Measurements from ENCODE around the gene RHOH.
"Not testable (repeated sequence)": the region's sequence is repeated elsewhere in the genome, so short reads cannot be mapped to it uniquely, and the experiment has no call there.

Gene RHOH, protein sequence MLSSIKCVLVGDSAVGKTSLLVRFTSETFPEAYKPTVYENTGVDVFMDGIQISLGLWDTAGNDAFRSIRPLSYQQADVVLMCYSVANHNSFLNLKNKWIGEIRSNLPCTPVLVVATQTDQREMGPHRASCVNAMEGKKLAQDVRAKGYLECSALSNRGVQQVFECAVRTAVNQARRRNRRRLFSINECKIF

DNA sequence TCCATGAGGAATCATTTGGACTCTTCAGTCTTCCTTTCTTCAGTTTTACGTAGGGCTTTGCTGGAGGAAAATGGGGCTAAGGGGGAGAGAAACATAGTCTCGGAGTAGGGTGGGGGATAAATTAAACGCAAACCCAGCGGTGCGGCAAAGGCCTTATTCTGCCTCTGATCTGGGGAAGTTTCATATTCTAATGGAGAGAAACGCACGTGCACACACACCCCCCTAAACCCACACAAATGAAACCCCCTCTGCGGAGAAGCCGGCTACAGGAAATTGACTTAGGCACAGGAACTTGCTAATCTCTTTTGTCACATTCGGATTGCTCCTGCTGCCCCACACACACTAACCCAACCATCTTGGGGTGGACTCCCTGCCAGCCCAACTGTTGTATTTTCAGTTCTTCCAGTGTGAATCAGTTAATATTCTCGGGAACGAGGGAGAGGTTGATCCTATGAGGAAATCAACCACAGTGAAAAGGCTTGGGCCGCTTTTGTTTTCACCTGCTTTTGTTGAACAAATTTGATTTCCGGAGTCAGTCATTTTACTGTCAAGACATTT, at the start of gene RHOH:
RHOH (plus strand) TSS at position 308 of the 558 bp plus-strand sequence. CDS start 46,356 bp downstream, outside the sequence.
- peak; percentile 24 for DNase-seq

DNA sequence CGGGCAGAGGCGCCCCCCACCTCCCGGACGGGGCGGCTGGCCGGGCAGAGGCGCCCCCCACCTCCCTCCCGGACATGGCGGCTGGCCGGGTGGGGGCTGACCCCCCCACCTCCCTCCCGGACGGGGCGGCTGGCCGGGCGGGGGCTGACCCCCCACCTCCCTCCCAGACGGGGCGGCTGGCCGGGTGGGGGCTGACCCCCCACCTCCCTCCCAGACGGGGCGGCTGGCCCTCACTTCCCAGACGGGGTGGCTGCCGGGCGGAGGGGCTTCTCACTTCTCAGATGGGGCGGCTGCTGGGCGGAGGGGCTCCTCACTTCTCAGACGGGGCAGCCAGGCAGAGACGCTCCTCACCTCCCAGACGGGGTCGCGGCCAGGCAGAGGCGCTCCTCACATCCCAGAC, 49.3 kb upstream of the RHOH start:
- DNase-seq = not testable (repeated sequence)

DNA sequence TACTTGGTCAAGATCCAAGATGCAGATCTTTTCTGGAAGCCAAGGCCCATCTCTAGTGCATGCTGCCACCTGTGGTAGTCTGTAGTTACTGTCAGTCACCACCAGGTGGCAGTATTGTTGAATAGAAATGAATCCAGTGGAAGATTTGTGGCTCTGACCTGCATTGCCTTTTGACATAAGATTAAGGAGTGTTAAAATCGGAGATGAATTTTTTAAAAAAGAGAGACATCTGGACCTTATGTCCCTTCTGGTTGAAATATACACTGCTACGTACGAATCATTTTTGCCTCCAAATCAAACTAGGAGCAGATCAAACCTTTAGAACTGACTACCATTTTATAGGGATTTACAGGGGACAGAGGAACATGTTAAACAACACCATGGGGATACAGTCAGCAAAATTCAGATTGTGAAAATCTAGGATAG, 46.9 kb upstream of the RHOH start:
- peak; percentile 43 for DNase-seq

DNA sequence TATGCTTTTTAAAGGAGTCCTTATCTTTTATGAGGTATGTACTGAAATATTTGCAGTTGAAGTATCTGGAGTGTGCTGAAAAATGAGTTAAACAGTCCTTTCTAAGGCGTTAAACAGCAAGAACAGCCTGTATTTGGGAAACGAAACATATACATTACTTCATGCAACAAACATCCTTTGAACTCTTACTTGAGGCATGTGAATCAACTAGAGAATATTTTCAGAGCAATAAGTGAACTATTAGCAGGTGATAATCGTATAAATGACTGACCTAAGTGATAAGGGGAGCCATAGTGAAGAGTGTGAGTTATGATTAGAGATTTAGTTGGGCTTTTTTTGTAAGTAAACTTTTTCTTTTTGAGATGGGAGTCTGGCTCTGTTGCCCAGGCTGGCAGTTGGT, 45.9 kb upstream of the RHOH start:
- no peak for DNase-seq

DNA sequence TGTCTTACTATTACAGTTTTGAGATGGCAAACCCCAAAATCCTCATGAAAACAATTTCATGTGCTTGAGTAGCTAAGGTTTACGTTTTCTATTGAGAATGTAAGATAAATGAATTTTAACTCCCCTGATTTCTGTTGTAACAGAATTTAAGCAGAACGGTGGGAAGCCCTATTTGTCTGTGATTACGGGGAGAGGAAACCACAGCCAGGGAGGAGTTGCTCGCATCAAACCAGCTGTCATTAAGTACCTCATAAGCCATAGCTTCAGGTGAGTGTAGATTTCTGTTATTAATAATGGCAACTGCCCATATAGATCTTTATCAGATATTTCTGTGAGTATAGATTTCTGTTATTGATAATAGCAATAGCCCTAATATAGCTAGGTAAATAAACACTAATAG, 44.2 kb upstream of the RHOH start:
- no peak for DNase-seq

DNA sequence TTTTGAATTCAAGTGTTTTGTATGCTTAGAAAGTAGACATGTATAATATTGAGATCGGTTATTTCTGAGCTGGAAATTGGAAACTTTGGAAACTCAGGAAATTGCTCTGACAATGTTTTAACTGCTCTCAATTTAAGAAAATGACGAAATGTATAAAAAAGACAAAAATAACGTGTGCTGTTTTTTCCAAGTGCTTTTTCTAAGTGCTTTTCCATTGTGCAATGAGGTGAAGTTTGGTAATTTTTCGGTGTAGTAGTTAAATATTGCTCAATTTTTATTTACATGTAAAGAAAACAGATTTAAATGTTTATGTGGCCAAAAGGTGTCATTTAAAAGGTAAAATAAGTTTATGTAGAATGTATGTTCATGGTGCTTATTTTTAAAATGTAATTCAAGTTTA, 39.4 kb upstream of the RHOH start:
- no peak for DNase-seq

DNA sequence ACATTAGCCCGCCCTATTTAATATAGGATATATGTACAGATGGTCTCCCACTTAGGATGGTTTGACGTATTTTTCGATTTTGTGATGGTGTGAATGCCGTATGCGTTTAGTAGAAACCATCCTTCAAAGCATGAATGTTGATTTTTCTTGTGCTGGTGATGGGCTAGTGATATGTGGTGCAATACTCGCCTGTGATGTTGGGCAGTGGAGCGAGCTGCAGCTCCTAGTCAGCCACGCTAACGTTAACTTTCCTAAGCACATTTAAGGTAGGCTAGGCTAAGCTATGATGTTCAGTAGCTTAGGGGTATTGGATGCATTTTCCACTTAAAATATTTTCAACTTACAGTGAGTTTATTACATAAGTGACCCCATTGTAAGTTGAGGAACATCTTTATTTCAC, 36.6 kb upstream of the RHOH start:
- DNase-seq = no peak

DNA sequence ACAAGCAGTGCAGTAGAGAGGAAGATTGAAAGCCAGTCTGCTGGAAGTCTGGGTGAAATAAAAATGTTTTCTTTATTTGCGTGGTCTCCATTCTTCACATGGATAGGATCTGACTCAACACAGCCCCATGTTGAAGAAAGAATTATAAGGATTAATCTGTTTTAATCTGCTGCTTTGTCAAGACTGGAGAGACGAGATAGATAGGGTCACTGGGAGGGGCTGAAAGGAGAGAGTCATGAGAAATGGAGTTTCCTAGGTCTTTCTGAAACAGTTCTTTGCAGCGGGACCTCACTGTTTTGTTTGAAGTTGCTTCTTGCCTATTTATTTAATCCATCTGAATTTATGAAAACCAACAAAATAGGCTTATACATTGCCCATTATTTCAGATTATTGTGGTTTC, 32.4 kb upstream of the RHOH start:
- DNase-seq = no peak

DNA sequence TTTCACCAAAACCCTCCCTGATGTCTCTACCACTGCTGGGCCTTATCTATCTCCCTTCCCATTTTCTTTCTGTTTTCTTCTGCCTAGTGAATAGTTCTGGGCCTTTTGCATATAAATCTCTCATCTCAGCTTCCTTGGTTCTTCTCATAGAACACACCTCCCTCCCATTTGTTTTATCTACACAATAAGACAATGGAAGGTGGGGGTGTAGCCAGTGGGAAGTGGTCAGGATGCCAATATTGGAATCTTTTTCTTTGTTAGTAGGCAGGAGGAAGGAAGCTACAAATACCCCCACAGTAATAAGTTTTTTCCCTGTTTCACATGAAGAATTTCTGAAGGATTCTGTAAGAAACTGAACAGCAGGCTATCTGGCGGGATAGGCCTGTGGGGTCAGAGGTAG, 30.9 kb upstream of the RHOH start:
- no peak for DNase-seq

DNA sequence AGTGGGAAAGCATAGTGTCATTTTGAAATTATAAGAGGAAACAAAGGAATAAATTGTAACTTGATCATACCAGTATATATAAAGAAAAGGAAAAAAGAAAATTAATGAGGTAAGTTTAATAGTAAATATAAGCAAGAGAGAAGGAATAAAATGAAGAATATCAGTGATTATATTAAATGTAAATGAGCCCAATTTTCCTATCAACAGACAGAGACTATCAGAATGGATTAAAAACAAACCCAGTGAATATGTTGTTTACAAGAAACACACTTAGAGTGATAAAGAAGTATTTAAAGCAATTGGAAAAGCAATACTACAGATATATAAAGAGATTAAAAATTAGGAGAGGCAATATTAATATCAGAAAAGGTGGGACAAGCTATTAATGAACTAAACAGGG, 28.8 kb upstream of the RHOH start:
- DNase-seq = no peak

DNA sequence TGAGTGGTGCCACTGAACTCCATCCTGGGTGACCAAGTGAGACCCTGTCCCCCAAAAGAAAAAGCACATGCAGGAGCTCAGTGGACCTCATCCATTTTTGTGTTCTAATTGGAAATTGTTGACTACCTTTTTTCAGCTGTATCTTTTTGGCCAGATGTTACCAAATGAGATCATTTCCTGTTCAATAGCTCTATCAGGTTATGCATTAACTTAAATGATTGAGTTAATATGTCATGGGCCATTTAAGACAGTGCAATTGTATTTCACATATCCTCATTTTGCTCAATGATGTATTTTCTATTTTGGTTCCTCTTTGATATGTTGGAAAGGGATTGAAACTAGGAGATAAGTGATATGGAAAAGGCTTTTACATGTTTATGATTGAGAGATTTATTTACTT, 26.2 kb upstream of the RHOH start:
- DNase-seq = no peak

DNA sequence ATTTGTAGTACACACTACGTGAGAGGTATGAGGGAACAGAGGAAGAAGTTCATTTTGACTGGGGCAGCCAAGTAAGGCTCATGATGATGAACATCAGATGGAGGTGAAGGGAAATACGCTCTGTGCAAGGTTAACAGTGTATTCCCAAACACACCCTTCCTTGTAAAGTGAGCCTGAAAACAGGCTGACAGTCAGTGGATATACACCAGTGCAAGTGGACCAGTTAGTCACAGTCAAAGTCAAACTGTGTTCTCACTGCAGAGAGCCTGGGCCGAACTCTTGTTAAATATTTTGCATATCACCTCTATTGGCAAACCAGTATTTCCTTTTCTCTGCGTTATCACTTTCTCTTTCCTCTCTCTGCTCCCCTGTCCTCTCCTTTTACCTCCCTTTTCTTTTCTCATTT, 23.4 kb upstream of the RHOH start:
- DNase-seq = no peak

DNA sequence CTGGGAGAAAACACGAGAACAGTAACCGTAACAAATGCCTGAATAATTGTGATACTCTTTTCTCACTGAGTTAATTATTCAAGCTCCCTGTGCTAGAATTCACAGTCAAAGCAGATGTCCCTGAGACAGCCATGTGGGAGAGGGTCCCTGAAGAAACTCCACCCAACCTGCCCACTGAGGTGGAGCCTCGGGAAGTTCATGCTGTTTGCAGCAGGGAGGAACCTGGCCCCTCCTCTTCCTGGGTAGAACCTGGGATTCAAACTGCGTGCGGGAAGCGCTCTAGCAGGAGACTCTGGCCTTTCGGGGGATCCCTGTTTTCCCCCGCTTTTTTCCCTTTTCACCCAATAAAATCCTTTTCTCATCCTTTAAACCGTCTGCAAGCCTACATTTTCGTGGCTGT, 20.2 kb upstream of the RHOH start:
- no peak for DNase-seq

DNA sequence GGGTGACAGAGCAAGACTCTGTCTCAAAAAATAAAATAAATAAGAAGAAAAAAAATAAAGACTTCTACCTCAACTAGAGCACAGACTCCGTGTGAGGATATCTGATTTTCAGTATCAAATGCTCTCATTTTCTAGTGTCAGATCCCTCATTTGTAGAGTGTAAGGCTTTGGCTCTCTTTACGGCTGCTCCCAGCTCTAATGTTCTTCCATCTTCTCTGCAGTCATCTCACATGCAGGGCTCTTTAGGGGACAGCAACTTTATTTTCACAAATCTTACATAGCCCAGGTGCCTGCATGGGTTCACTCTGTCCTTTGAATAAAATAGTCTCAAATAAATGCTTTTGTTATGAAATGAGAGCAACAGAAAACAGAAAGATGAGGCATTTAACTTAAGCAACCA, 19.2 kb upstream of the RHOH start:
- no peak for DNase-seq

DNA sequence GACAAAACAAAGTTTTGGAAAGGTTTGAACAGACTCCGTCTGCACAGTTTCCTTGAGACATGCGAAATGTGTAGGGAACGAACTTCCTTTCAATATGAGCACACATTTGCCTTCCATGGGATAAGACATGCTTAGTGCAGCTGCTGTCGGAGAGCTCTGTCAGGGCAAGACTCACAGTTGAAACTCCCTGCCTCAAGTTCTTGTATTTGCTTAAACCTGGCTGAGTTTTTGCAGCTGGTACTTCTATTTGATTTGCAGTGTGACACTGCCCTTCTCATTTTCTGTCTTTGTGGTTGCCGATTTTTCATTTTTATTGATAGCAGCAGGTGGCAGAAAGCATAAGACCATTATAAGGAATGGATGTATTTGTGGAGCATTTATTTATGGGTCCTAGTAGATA, 18.2 kb upstream of the RHOH start:
- no peak for DNase-seq

DNA sequence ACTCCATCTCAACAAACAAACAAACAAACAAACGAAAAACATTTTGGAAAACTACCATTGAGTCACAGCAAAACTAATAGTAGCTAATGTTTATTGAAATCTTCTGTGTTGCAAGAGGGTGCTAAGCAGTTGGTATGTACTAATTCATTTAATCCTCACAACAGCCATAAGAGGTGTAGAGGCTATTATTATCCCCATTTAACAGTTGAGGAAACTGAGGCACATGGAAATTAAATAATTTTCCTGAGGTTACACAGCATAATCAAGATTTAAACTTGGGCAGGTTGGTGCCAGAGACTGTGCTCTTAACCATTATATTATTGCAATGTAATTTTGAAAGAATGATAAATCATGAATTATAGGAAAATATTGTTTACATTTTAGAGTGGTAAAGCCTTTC, 17.5 kb upstream of the RHOH start:
- DNase-seq = no peak

DNA sequence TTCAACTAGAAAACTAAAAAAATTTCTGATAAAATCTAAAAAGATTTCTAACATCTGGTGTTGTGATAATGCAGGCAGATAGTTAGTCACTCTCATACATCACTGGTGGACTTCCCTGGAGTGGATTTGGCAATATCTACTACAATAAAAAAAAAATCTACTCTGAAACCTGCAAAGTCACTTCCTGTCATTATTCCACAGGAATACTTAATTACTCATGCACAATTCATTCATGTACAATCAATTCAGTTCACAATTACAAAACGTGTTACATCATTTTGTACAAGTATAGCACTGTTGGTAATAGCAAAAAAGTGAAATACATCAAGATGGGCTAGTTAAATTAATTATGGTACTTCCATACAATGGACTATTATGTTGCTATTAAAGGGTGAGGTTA, 16.5 kb upstream of the RHOH start:
- no peak for DNase-seq

DNA sequence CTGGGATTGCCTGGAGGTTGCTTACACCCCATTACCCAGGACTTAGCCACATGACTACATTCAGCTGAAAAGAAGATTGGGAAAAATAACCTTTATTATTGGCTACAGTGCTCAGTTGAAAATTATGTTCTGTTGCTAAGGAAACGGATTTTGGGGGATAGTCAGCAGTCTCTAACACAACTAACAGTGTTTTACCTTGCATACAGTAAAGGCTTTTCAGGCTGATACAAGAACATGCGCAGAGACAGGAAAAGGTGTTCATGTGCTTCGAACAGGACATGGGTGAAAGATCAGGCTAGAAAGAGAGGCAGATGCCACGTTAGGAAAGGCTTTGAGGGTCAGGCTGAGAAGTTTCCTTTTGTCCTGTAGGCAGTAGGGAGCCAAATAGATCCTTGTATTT, 14.8 kb upstream of the RHOH start:
- DNase-seq = no peak

DNA sequence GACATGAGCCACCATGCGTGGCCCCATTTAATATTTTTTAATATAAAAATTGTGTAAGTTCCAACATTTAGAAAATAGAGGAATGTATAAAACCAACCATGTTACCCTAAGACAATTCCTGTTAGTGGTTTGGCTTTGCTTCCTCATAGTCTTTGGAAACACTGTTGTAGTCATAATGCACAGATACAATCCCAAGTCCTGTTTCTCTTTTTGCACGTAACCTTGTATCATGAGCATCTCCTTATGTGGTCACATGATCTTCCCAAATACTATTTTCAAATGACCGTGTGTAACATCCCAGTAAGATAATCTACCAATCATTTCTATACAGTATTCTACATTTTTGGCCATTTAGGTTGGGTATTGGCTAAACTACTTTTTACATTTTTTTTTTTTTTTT, 13.9 kb upstream of the RHOH start:
- no peak for DNase-seq

DNA sequence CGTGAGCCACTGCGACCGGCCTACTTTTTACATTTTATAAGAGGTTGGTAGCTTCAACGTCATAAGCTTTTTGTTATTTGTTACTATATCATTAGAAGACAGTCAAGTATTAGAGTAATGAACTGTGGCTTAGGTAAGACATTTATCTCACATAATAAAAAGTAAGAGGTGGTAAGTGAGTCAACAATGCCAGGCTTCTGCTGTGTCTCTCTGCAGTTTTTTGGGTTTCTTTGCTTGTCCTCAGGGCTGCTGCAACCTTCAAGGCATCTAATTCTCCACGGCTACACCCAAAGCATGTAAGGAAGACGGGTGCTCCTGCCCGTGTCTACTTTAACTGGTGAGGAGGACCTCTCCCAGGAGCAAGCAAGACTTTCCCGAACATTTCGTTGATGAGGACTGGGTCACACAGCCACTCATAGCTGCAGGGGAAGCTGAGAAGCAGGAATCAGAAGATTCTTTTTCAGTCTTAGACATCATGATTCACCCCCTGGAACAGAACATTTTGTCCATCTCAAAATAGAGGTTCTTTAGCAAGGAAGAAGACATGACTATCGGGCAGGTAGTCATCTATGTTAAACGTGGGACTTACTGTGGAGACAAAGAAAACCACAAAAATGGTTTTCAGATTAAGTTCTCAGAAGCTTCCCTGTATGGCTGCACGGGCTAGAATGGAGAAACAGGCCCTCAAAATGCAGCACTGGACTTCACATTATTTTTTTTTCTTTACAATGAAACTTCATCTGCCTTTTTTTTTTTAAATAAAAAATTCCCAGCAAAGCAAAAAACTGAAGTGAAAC, 13.0 kb upstream of the RHOH start:
- no peak for DNase-seq

DNA sequence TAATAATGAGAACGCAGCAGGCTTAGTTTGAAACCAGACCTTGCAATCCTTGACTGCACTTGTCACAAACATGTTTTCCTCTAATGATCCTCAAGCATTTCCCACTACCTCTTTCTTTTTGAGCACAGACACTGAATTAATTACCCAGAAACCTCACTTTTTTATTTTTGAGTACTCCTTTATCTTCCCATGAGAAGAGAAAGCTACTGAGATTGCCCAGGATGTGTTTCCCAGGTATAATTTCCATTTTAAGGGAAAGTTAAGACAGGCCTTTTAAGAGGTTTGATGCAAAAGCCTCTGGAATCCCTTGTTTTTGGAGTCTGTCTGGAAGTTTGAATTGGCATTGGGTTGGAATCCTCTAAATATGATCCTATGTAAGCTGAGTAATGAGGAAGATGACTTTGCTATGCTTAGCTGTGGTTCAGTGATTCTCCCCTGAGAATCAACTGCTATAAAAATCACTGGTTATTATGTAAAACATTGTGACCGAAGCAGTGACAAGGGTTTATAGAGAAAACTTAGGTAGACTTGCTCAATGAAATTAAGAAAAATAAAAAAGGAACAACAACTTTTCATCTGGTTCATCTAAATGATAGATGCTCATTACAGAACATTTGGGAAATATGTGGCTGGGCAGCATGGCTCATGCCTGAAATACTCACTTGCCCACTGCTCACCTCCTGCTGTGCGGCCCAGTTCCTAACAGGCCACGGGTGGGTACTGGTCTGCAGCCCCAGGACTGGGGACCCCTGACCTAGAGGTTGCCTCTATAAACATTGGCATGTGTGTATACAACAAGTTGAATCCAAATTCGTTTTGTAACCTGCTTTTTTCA, 10.8 kb upstream of the RHOH start:
- no peak for DNase-seq

DNA sequence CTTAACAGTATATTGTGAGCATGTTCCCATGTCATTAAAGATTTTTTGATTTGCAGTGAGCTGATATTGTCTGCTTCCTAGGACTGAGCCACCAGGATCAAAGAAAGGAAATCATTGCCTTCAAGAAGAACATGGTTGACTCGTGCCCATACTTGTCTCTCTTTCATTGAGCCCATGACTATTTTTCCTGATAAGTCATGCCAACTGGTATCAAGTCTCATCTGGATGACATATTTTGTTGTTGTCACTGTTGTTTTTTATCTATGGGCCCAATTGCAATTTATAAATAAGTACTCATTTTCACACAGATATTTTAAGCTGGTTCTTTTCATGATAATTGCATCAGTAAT, 10.2 kb upstream of the RHOH start:
- no peak for DNase-seq

DNA sequence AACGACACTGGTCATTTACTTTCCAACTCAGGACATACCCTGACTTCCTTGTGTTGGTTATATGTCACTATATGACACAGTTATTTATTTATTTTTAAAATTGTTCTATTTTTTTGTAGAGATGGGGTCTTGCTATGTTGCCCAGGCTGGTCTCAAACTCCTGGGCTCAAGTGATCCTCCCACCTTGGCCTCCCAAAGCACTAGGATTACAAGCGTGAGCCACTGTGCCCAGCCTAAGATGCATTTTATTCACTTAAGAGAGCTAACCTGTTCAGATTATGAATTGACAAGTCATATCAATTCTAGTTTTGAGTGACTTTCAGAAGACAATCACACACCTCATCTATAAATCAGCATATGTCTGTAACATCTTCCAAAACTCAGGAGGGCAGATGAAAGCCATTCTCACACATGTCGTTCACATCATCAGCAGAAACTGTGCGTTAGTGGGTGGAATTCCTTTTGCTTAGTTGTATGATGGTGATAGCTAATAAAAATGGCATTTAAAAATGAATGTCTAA, 9.4 kb upstream of the RHOH start:
- DNase-seq = no peak

DNA sequence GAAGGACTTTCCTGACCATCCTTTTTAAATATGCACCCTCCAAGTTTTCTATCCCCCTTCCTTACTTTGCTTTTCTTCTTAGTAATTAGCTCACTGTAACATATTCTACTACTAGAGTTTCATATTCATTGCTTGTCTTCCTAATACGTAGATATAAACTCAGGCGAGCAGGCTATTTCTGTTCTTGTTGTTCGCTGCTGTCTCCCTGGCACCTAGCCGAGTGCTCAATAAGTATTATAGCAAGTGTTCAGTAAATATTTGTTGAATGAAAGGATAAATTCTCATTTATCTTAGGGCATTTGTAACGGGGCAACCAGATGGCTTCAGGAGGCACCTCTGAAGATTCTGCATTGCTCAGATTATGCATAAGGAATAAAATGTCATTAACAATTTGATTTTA, 6.8 kb upstream of the RHOH start:
- no peak for DNase-seq

Data from retina (tissue), 1 donor.